ENCODE measurements around the gene GABRR3.

GABRR3 gene

GRCh38 chr3:97988784-97989568, 46.1 kb downstream of the GABRR3 start:
- DNase-seq: no peak

- no peak for DNase-seq
These were observed 47.8 kb downstream of the GABRR3 start for GRCh38 chr3:97987306-97987705.

GRCh38 chr3:97983933-97984491, 51.1 kb downstream of the GABRR3 start:
- no peak for DNase-seq

- DNase-seq: peak in 1 of 2 donors; percentile 33
These were observed 53.2 kb downstream of the GABRR3 start for GRCh38 chr3:97981886-97982285.

GRCh38 chr3:97979610-97980009, 55.5 kb downstream of the GABRR3 start:
- DNase-seq: no peak

GRCh38 chr3:97975466-97975865, 59.6 kb downstream of the GABRR3 start:
- DNase-seq: no peak

- no peak for DNase-seq
These were observed 60.1 kb downstream of the GABRR3 start for GRCh38 chr3:97974996-97975395.

GRCh38 chr3:97972976-97973375, 62.1 kb downstream of the GABRR3 start:
- no peak for DNase-seq

GRCh38 chr3:97971679-97972567, 63.2 kb downstream of the GABRR3 start, which contains the start of gene RIOX2:
TSS of gene RIOX2 (minus strand) at chr3:97972431. CDS start at chr3:97967593, 4,838 bp downstream.
- DNase-seq: peak; percentile 23 to 54

- no peak for DNase-seq
These were observed 64.0 kb downstream of the GABRR3 start for GRCh38 chr3:97970956-97971620.

GRCh38 chr3:97970156-97970555, 65.0 kb downstream of the GABRR3 start:
- no peak for DNase-seq

- DNase-seq: no peak
These were observed 65.6 kb downstream of the GABRR3 start for GRCh38 chr3:97969541-97969940.

- no peak for DNase-seq
These were observed 66.7 kb downstream of the GABRR3 start for GRCh38 chr3:97968376-97968775.

- DNase-seq: no peak
These were observed 67.1 kb downstream of the GABRR3 start for GRCh38 chr3:97967966-97968365.

- DNase-seq: no peak
These were observed 73.9 kb downstream of the GABRR3 start for GRCh38 chr3:97960993-97961766.

- no peak for DNase-seq
These were observed 74.6 kb downstream of the GABRR3 start for GRCh38 chr3:97960551-97960950.

- no peak for DNase-seq
These were observed 75.2 kb downstream of the GABRR3 start for GRCh38 chr3:97959872-97960271.

GRCh38 chr3:97958796-97959195, 76.3 kb downstream of the GABRR3 start:
- DNase-seq: no peak

- no peak for DNase-seq
These were observed 76.7 kb downstream of the GABRR3 start for GRCh38 chr3:97958396-97958795.

- DNase-seq: no peak
These were observed 77.4 kb downstream of the GABRR3 start for GRCh38 chr3:97957617-97958311.

- DNase-seq: no peak
These were observed 79.1 kb downstream of the GABRR3 start for GRCh38 chr3:97956051-97956450.
